HG03175 (cell line): Measurements from ENCODE around the gene CPAMD8.

Experiments
- ATAC-seq: cut with Tn5 transposase; IDR thresholded peaks from one replicate; pipeline ENCODE4 v1.9.1; 2021; ENCODE audit warnings: mild to moderate bottlenecking, moderate library complexity; ENCODE audit not compliant: unreplicated experiment

The CPAMD8 gene

DNA sequence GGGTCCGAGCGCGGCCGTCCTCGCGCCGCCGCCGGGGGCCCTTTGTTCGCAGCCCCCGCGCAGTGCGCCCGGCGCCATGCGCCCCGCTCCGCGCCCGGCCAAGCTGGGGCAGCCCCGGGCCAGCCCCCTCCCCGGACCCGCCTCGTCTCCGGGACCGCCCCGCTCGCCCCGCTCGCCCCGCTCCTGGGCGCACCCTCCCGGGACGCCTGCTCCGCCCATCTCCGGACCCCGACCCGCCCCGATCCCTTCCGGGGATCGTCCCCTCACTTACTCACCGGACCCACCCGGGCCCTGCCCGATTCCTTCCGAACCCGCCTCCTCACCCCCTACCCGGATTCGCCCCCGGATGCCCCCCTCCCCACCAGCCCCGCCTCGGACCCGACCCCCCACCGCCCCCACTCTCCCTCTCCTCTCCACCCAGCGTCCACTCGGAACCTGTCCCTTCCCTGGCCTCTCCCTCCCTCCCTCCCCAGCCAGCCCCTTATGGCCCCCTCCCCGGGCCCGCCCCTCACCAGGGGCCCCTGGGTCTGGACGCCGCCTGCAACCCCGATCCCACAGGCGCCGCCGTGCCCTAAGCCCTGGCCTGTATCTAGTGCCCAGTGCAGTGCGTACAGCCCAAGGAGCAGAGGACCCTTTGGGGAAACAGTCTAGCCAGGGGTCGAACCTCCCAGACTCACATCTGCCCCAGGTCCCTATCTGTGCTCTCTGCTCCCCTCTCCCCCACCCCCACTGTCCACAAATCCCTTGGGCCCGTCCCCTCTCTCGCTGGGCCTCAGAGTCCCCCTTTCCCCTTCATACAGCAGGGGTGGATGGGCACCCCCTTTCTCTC, at the start of gene CPAMD8:
Gene CPAMD8, minus strand, starts transcription at position 105 of the 829 bp plus-strand sequence. CDS start 168 bp downstream, outside the sequence.
- no peak for ATAC-seq

DNA sequence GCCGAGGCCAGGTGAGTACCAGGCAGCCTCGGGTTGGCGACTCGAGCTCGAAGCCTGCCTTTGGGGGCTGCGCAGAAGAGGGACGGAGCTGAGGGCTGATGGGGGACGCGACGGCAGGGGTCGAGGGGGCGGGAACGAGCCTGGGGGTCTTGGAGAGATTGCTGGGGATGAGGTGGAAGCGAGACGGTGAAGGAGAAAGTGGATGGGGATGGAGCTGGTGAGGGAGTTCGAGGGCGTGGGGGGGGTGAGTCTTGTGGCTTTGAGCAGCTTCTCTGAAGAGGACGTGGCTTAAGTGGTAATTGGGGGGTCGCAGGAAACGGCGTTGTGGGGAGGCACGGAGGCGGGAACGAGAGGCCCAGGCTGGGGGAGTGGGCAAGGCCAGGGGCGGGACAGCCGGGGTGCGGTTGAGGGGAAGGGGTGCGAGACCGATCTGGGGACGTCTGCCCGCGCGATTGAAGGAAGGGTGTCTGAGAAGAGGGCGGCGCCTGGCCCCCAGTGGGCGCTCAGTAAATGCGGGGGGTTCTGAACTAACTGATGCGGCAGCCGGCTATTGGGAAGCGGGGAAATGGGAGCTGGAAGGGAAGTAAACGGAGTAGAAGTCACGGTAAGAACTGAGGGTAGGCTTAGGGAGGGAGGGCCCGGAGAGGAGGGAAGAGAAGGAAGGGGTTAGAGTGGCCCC, 49.4 kb upstream of the CPAMD8 start:
- no peak for ATAC-seq

DNA sequence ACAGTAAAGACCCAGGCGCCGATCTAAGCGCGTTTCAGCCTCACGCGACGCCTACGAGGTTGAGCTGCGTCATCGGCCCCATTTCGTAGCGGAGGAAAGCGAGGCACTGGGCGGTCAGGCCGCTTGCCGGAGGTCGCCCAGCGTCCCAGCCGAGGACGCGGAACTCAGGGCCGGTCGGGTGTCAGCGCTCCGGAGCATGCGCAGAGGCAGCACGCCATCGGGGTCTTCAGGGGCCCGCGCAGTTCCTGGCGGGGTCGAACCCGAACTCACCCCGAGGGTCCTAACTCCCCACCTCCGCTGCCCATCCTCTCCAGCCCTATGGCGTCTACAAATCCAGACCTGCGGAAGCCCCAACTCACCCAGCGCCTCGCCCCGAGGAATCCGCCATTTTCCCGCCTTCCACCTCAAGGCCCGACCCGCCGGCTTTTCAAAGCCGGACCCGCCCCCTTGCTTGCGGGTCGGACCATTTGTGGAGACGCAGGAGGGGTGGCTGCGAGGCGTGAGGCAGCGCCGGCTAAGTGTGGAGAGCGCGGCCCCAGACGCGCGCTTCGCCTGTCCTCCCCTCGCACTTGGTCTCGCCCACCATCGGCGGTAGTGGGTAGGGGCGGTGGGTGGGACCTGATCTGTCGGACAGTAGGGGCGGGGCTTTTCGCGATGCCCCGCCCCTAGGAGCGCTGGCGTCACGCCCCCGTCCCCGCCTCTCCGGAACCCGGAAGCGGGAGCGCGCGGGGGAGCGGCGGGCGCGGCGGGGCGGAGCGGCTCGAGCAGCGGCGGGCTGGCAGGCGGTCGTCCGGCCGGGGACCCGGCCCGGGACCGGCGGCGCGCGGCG, 48.6 kb upstream of the CPAMD8 start, which contains the start of the genes HAUS8 and MYO9B:
Gene HAUS8, minus strand, starts transcription at position 418 of the 829 bp plus-strand sequence. Its CDS starts 30 bp downstream, at position 388.
Gene MYO9B, plus strand, starts transcription at position 743 of the 829 bp plus-strand sequence. CDS start 25,941 bp downstream, outside the sequence.
- peak; percentile 75 for ATAC-seq

DNA sequence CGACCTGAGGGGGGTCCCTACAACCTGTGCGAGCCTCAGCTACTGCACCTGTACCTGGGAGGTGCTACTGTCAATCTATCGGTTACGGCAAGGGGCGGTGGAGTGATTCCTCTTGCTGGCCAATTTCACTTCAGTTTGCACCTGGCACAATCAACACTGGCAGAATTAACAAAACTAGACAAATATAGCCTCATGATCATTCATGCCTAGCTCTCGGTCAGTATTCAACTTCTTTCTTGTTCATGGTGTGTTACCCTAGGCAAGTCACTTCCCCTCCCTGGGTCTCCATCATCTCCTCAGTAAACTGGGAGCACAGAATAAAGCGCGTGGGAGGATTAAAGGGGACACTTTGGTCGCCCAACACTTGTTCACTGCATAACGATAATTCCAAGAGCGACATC, 48.0 kb upstream of the CPAMD8 start:
- ATAC-seq = no peak

DNA sequence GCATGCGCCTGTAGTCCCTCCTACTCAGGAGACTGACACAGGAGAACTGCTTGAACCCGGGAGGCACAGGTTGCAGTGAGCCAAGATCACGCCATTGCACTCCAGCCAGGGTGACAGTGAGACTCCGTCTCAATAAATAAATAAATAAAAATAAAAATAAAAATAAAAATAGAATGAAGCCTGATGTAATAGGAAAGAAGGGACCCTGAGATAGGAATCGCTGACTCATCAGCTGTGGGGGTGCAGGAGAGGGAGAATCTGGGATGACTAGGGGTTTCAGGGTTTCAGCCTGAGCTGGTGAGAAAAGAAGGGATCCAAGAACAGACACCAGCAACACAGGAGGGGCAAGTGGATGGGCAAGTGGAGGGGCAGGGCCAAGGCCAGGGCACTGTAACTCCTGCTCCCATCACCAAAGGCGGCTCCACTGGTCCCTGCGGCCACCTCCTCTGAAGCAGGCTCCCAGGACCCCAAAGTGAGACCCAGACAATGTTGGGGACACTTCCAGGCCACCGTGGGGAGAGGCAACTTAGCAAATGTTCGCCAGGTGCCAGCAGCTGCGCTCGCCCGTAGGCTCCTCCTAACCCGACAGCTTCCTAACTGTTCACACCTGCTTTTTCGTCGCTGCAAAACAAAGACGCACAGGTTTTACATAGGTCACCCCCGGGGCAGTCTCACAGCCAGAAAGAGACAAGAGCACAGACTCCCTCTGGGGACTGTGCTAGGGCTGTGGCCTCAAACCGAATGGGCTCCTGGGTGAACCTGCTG, 47.4 kb upstream of the CPAMD8 start:
- no peak for ATAC-seq

DNA sequence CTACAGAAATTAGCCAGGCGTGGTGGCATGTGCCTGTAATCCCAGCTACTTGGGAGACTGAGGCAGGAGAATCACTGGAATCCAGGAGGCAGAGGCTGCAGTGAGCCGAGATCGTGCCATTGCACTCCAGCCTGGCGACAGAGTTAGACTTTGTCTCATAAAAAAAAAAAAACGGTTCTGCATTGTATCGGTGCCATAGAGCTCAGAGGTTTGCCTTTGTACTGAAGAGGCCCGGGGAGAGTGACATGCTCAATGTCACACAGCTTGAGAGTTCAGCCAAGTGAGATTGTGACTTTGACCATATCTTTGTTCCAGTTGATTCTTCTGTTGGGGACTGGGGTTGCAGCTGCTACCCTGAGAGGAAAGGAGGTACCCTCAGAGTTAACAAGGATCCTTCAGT, 44.3 kb upstream of the CPAMD8 start:
- ATAC-seq = no peak

DNA sequence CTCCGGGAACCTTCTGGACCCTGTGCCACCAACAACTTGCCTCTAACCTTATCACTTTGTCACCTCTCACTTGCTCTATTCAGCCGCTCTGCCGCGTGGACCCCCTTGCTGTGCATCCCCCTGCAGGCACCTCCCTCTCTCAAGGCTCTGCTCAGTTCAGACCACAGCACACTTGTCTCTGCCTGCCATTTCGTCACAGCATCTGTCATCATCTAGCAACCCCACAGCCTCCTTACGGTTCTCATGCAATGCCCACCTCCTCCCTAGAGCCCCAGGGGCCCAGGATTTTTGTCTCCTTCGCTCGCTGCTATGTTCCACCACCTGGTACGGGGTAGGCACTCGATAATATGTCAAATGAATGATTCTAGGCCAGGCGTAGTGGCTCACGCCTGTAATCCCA, 43.8 kb upstream of the CPAMD8 start:
- ATAC-seq = no peak

DNA sequence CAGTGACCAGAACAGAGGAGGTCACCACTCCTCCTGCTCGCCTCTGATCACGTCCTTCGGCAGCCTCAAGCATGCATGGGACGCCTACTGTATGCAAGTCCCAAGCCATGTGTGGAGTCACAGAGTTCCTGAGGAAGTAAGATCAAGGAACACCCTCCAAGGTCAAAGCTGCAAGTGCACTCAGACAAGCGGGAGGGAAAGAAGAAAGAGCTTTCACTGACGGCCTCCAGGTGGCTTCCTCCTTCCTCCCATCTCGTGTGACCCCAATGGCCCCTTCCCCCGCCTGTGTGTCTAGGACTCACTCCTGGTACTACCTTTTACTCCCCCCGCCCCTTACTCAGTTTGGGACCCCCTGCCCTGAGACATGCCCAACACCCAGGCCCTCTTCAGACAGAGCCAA, 42.6 kb upstream of the CPAMD8 start:
- no peak for ATAC-seq

DNA sequence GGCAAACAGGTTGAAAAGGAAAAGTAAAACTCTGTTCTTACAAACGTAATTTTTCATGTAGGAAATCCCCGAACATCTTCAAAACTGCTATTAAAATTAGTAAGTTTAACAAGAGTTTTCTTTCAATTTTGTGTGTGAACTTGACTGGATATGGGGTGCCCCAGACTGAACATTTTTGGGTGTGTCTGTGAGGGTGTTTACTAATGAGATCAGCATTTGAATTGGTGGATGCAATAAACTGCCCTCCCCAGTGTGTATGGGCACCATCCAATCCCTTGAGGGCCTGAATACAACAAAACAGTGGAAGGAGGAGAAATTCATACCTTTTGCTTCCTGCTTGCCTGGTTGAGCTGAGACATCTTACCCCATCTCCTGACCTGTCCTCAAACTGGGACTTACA, 36.8 kb upstream of the CPAMD8 start:
- ATAC-seq = no peak

DNA sequence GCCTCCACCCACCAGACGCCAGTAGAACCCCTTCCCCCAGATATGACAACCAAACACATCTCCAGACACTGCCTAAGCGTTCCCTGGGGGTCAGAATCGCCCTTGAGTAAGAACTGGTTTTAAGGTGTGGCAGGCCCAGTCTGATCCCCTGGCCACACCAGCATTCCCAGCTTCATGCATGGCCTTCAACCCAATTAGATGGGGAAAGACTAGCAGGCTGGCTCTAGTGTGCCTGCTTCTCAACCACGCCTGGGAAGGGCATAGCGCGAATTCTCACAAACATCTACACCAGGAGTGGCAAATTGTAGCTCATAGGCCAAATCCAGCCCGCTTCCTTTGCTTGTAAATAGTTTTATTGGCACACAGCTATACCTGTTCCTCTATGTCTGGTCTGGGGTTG, 35.1 kb upstream of the CPAMD8 start:
- ATAC-seq = no peak

DNA sequence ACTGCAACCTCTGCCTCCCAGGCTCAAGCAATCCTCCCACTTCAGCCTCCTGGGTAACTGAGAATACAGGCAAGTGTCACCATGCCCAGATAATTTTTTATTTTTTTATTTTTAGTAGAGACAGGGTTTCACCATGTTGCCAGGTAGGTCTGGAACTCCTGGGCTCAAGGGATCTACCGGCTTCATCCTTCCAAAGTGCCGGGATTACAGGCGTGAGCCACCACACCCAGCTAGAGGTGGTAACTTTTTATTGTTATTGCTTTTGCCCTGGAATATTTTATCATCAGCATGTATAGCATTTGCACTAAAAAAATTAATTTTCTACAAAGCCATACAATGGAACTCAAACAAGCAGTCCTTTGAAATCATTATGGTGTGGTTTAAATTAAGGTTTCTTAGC, 34.6 kb upstream of the CPAMD8 start:
- ATAC-seq = no peak

DNA sequence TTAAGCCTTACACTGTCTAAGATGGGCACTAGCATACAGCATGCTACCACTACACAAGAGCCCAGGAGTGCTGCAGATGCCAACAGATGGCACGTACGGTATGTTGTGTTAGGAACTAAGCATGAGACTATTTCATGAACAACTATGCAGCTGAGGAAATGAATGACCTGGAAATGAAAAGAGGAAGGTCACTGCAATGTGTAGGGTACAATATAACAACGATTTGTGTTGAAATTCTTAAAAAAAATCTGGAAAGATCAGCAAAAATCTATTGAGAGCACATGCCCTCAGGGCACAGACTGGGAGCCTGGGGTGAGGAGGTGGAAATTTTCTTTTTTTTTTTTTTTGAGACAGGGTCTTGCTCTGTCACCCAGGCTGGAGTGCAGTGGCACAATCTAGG, 34.2 kb upstream of the CPAMD8 start:
- ATAC-seq = no peak

DNA sequence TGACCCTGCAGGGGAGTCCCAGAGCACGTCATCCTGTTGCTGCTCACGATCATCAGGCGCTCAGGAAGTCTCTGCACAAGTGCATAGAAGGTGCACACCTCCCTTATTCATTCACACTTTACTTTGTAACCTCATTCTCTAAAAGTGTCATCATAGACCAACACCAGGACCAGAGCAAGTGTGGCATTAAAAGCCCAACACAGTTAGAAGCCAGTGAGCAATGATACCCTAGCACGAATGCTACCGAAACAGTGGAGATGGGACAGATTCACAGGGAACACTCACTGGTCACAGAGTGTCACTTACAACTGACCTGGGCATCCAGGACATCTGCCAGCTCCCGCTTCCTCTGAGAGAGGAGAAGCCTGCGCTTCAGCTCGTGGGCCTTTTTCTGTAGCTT, 31.6 kb upstream of the CPAMD8 start:
- ATAC-seq = no peak

DNA sequence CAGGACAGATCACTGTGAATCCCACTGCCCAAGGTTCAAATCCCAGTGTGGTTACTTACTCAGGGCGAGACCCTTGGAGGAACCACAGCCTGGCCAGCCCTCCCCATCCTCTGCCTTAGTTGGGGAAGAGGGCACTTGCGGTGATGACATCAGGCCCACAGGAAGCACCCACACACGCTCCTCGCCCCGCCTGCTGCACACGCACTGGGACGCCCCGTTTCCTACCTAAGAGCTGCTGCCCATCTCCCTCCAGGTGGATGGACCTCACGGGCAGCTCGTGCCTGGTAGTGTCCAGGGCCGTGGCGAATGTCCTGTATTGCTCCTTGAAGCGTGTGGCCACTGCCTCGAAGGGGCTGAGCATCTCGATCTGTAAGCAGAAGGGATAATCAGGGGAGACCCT, 29.0 kb upstream of the CPAMD8 start:
- ATAC-seq = no peak

DNA sequence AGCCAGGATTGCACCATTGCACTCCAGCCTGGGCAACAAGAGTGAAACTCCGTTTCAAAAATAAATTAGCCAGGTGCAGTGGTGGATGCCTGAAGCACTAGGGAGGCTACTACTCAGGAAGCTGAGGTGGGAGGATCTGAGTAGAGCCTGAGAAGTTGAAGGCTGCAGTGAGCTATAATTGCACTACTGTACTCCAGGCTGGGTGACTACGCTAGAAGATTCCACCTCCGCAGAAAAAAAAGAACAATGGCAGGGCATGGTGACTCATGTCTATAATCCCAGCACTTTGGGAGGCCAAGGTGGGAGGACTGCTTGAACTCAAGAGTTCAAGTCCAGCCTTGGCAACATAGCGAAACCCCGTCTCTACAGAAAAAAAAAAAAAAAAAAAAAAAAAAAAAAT, 28.1 kb upstream of the CPAMD8 start:
- ATAC-seq = no peak

DNA sequence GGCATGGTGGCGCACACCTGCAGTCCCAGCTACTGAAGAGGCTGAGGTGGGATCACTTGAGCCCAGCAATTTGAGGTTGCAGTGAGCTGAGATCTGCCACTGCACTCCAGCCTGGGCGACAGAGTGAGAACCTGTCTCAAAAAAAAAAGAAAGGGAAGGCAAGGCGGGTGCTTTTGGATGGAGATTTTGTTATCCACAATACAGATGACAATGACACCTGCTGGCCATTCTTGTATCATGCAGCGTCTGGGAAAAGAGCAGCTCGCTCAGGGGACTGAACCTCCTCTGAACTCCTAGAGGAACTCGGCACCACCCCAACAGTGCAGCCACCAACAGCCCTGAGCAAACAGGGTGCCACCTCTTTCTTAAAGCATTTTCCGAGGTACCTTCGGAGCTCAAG, 25.8 kb upstream of the CPAMD8 start:
- no peak for ATAC-seq

DNA sequence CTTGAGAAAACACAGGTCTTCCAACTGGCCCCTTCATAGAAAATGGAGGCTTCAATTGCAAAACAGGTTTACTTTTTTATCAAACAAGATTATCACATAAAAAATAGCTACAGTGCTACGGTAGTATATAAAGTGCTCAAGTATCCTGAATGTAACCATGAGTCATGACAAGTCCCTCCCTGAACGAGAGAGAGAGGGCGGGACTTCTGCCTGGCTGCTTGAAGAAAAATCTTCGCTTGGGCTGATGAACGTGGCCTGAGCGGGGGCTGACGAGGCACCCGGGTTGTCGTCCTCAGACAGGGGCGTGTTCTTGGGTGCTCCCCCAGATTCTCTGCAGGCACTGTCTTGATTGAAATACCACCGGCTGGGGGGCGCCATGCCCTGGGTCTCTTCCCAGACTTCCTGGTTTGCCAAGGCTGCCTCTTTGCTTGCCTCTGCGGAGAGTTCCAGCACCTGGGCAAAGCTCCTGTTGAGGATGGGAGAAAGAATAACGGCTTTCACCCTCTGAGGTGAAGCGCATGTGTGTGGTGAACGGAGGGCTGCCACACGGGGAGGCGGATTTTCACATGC, 23.2 kb upstream of the CPAMD8 start:
- ATAC-seq = no peak

DNA sequence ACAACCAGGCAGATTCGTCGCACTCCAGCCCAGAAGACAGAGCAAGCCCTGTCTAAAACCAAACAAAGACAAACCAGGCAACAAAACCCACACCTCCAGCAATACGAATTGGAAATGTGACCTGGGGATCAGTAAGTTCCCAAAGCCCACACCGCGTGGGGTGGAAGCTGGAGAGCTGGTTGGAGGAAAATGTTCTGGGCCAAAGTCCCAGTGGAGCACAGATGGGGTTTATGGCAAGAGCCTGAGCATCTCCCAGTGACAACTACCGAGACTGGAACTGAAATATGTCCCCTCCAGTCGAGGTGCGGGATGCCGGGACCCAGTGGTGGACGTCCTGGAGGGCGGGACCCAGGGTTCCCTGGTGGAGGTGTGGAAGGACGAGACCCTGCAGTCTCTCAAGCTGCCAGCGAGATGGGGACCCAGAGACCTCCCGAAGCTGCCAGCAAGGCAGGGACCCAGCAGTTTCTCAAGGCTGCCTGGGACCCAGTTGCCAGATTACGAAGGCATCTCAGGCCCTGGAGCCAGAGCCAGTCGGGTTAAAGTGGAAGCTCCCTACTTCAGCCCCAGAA, 22.4 kb upstream of the CPAMD8 start:
- no peak for ATAC-seq

DNA sequence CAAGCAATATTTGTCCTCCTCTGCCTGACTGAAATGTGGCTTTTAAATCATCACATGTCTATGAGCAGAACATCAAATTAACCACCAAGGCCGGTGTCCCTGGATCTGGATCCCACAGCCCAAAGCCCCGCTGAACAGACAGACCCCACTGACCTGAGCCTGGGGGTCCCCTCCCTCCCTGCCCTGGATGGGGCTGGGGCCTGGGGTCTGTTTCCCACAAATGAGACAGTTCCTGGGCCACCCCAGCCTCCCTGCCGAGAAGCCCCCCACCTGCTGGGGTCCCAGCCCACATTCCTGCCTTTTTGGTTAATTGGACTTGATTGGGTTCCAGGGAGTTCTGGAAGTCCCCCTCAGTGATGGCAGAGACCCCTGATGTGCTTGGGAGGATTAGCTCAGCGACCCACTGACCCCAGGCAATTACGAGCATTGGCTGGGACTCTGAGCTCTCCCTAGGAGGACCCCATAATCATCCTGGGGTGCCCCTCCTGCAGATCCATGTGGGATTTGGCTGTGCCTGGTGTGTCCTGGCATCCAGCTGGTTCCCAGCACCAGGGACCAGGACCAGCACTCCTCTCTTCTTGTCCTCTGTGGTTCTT, 19.4 kb upstream of the CPAMD8 start:
- ATAC-seq = no peak

DNA sequence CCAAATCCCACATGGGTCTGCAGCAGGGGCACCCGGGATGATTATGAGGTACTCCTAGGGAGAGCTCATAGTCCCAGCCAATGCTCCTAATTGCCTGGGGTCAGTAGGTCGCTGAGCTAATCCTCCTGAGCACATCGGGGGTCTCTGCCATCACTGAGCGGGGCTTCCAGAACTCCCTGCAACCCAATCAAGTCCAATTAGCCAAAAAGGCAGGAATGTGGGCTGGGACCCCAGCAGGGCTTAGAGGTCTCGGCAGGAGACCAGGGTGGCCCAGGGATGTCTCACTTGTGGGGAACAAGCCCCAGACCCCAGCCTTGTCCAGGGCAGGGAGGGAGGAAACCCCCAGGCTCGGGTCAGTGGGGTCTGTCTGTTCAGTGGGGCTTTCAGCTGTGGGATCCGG, 17.1 kb upstream of the CPAMD8 start:
- ATAC-seq = no peak
